NK-92 treated with Interleukin-12 subunit alpha and Interleukin-12 subunit beta, amount 100 ng/mL, for 24 hours (cell line): Measurements from ENCODE around the gene WASF2.
A peak's percentile ranks its signal among the peaks of the same experiment; 100 is the strongest.
"Not testable (repeated sequence)": the region's sequence is repeated elsewhere in the genome, so short reads cannot be mapped to it uniquely, and the experiment has no call there.

ENCODE experiments used
- DNase-seq: peaks from one replicate; lab custom pipeline; 2025; lab: John Stamatoyannopoulos, UW

The WASF2 gene

GRCh38 chr1:27489973-27490741 is at the start of gene WASF2:
Gene WASF2 (minus strand): TSS chr1:27490167. CDS start chr1:27428890, 61,277 bp downstream.
- DNase-seq: peak; percentile 96

- no peak for DNase-seq
These were observed 48.8 kb upstream of the WASF2 start for GRCh38 chr1:27538793-27539192.

- not testable (repeated sequence) for DNase-seq
These were observed 48.3 kb upstream of the WASF2 start for GRCh38 chr1:27538305-27538676.

- DNase-seq: no peak
These were observed 46.8 kb upstream of the WASF2 start for GRCh38 chr1:27536767-27537166.

- DNase-seq: no peak
These were observed 46.2 kb upstream of the WASF2 start for GRCh38 chr1:27536010-27536757.

- DNase-seq: no peak
These were observed 45.4 kb upstream of the WASF2 start for GRCh38 chr1:27535386-27535785.

- DNase-seq: no peak
These were observed 42.2 kb upstream of the WASF2 start for GRCh38 chr1:27531959-27532685.

GRCh38 chr1:27530192-27530591 is 40.2 kb upstream of the WASF2 start:
- DNase-seq: no peak

- no peak for DNase-seq
These were observed 39.7 kb upstream of the WASF2 start for GRCh38 chr1:27529704-27530018.

GRCh38 chr1:27528818-27529703 is 39.1 kb upstream of the WASF2 start:
- no peak for DNase-seq

GRCh38 chr1:27527890-27528817 is 38.2 kb upstream of the WASF2 start:
- no peak for DNase-seq

- no peak for DNase-seq
These were observed 37.4 kb upstream of the WASF2 start for GRCh38 chr1:27527223-27527889.

GRCh38 chr1:27526569-27527222 is 36.7 kb upstream of the WASF2 start:
- no peak for DNase-seq

- no peak for DNase-seq
These were observed 35.6 kb upstream of the WASF2 start for GRCh38 chr1:27525296-27526272.

- DNase-seq: no peak
These were observed 33.5 kb upstream of the WASF2 start for GRCh38 chr1:27523337-27524020.

GRCh38 chr1:27522432-27523336 is 32.7 kb upstream of the WASF2 start:
- DNase-seq: peak; percentile 8
